Type B pancreatic cell (in vitro differentiated cells): ENCODE data around the gene DGCR2. TPM values are rescaled to one million over a fixed set of nuclear protein-coding genes. Genes with fewer than 3 reads are reported as not detected.

Experiments
- DNase-seq: peaks from one replicate; pipeline ENCODE4 v3.0.0; 2021; ENCODE audit warnings: mixed read lengths; ENCODE audit not compliant: unreplicated experiment; ENCODE audit errors: extremely low spot score
- H3K27ac Mint-ChIP-seq: 2 replicates; pipeline ENCODE4 v1.8.0; 2021; ENCODE audit warnings: mild to moderate bottlenecking, mixed read lengths
- H3K27me3 Mint-ChIP-seq: 2 replicates; pipeline ENCODE4 v1.8.0; 2021; ENCODE audit warnings: mixed read lengths
- H3K36me3 Mint-ChIP-seq: 2 replicates; pipeline ENCODE4 v1.8.0; 2021; ENCODE audit warnings: mixed read lengths
- H3K4me1 Mint-ChIP-seq: one replicate; pipeline ENCODE4 v1.8.0; 2021; ENCODE audit warnings: mixed read lengths; ENCODE audit not compliant: unreplicated experiment
- H3K4me3 Mint-ChIP-seq: 2 replicates; pipeline ENCODE4 v1.8.0; 2021; ENCODE audit warnings: mild to moderate bottlenecking, mixed read lengths
- H3K9me3 Mint-ChIP-seq: 2 replicates; pipeline ENCODE4 v1.8.0; 2021; ENCODE audit warnings: mixed read lengths
- total RNA-seq: library from RNA; stranded (reverse); gene quantifications from 2 replicates; pipeline ENCODE4 v1.2.1, GENCODE V29; 2021; ENCODE audit warnings: low replicate concordance
- TF ChIP-seq, protein P1 (sequence below): fragments of 200-600 bp; sonication (generic); conservative IDR thresholded peaks from 2 replicates; pipeline ENCODE4 v1.5.0; 2021; ENCODE audit warnings: antibody characterized with exemption, mild to moderate bottlenecking

DGCR2 gene
- total RNA-seq, 1 donor from 2014 or later = 83.1 TPM

- H3K27ac Mint-ChIP-seq = no peak overlapping the region
- H3K4me3 Mint-ChIP-seq = no peak overlapping the region
- no peaks in the 10 kb centered on the region for H3K27me3 Mint-ChIP-seq
- no peaks in the 10 kb centered on the region for H3K9me3 Mint-ChIP-seq
- peaks cover 43% of the 10 kb centered on the region for H3K4me1 Mint-ChIP-seq
- no peak for DNase-seq
- peaks cover 4% of the 10 kb centered on the region for H3K36me3 Mint-ChIP-seq
- TF ChIP-seq, protein P1, sequence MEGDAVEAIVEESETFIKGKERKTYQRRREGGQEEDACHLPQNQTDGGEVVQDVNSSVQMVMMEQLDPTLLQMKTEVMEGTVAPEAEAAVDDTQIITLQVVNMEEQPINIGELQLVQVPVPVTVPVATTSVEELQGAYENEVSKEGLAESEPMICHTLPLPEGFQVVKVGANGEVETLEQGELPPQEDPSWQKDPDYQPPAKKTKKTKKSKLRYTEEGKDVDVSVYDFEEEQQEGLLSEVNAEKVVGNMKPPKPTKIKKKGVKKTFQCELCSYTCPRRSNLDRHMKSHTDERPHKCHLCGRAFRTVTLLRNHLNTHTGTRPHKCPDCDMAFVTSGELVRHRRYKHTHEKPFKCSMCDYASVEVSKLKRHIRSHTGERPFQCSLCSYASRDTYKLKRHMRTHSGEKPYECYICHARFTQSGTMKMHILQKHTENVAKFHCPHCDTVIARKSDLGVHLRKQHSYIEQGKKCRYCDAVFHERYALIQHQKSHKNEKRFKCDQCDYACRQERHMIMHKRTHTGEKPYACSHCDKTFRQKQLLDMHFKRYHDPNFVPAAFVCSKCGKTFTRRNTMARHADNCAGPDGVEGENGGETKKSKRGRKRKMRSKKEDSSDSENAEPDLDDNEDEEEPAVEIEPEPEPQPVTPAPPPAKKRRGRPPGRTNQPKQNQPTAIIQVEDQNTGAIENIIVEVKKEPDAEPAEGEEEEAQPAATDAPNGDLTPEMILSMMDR = no peak
Measured at GRCh38 chr22:19113429-19113828, 8.8 kb downstream of the DGCR2 start.

DNA sequence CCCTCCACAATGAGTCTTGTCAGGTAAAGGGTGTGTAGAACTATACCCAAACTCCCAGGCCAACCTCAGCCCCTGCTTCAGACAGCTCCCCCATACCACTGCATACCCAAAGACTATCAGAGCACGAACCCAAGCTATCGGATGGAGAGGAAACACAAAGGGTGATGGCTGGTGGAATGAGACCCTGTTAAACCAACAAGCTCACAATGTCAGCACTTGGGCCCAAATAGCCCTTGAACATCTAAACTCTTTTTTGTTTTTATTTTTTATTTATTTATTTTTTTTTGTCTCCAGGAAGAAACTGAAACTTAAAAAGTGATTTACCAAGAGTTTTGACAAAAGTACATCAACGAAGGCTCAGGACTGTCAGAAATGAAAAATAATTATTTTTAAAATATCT, 10.6 kb downstream of the DGCR2 start:
- Mint-ChIP-seq H3K4me1 (peaks cover 44% of the 10 kb centered on the region), H3K4me3 (no peak overlapping the region), H3K27ac (peak overlapping the region; percentile 21), H3K9me3 (no peaks in the 10 kb centered on the region), H3K36me3 (peaks cover 4% of the 10 kb centered on the region), H3K27me3 (no peaks in the 10 kb centered on the region)
- no peak for DNase-seq
- TF ChIP-seq, protein P1 = no peak

DNA sequence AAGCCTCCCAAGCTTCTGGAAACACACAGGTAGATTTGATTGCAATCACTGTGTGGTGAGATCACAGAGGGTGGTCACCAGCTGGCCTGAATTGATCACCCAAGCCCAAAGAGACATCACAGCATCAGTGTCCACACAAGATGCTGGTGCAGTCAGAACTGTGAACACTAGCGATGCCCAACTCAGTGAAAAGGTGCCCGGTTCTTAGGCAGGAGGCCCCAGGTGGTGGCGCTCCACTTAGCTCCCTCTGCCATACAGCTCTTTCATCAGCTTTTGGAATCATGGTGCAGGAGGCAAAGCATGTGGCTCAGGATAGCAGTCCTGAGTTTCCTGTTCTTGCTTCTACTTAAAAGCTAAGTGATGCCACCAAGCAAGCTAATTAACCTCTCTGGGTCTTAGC, 11.1 kb downstream of the DGCR2 start:
- Mint-ChIP-seq H3K27me3 (no peaks in the 10 kb centered on the region), H3K4me1 (peaks cover 43% of the 10 kb centered on the region), H3K9me3 (no peaks in the 10 kb centered on the region), H3K4me3 (no peak overlapping the region), H3K27ac (peak overlapping the region; percentile 21), H3K36me3 (peaks cover 4% of the 10 kb centered on the region)
- no peak for DNase-seq
- TF ChIP-seq, protein P1 = no peak

DNA sequence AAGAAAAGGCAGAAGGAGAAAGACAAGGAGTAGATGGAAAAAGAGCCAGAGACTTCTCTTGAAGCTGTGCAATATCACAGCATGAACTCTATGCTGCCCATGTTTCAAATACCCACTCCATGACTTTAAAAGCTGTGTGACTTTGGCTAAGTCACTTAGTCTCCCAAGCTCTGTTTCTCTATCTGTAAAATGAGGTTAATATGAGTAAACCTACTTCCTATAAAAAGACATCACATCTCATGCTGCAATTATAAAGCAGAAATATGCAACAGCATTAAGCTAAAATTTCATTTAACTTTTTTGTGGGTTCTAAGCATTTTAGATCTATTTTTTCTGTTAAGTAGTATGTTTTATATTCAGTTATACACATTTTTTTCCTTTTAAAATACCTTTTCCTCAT, 11.6 kb downstream of the DGCR2 start:
- TF ChIP-seq, protein P1 = no peak

DNA sequence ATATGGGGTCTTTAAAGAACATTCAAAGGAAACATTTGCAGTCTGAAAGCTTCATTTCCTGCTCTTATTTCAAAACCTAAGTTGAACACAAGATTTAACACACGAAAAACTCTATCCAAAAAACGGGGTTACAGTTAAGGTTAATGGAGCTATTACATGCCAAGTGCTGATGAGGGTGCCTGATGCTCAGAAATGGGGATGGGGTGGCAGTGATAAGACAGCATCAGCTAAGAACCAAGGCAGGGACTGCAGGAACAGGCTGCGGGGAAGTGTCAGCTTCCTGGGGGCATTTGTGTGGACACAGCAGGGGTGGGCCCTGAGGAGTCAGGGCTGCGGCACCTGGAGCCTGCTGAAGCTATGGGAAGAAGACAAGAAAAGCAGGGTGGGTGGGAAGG, 12.2 kb downstream of the DGCR2 start:
- H3K4me1 Mint-ChIP-seq = peaks cover 40% of the 10 kb centered on the region

More for the DNA sequence above, 11.6 kb downstream of the DGCR2 start:
- Mint-ChIP-seq H3K36me3 (peaks cover 4% of the 10 kb centered on the region), H3K4me3 (no peak overlapping the region), H3K27ac (no peak overlapping the region), H3K9me3 (no peaks in the 10 kb centered on the region), H3K4me1 (peaks cover 44% of the 10 kb centered on the region), H3K27me3 (no peaks in the 10 kb centered on the region)
- DNase-seq = no peak

More for the DNA sequence above, 12.2 kb downstream of the DGCR2 start:
- H3K4me3 Mint-ChIP-seq = no peak overlapping the region
- no peak for DNase-seq
- no peaks in the 10 kb centered on the region for H3K27me3 Mint-ChIP-seq
- peak overlapping the region; percentile 88 for H3K27ac Mint-ChIP-seq
- H3K36me3 Mint-ChIP-seq = peaks cover 4% of the 10 kb centered on the region
- H3K9me3 Mint-ChIP-seq = no peaks in the 10 kb centered on the region
- TF ChIP-seq, protein P1 = no peak
